CD4-positive, alpha-beta T cell treated with Interleukin-2 at 100 ng/mL for 4 hours (primary cell): ENCODE data around the gene CFHR3.
"Not testable (repeated sequence)": the region's sequence is repeated elsewhere in the genome, so short reads cannot be mapped to it uniquely, and the experiment has no call there.

Experiments
- DNase-seq: peaks from one replicate; pipeline ENCODE4 v3.0.0-alpha.2; 2020; ENCODE audit warnings: low spot score

The CFHR3 gene

DNA sequence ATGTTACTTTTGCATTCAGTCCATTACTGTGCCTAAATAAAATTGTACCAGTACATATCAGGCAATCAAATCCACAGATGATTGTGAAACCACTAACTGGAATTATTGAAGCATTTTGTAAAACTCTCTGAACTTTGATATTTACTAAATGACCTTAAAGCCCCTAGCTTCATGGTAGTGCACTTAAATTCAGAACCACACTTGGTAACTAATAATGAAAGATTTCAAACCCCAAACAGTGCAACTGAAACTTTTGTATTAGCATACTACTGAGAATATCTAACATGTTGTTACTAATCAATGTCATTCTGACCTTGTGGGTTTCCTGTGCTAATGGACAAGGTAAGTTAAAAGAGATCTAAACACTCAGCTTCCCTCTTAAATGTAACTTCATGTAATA lies at the start of gene CFHR3:
TSS of gene CFHR3 (plus strand) at position 238 of the 400 bp plus-strand sequence. CDS start at position 285, 47 bp downstream.
- DNase-seq: no peak

DNA sequence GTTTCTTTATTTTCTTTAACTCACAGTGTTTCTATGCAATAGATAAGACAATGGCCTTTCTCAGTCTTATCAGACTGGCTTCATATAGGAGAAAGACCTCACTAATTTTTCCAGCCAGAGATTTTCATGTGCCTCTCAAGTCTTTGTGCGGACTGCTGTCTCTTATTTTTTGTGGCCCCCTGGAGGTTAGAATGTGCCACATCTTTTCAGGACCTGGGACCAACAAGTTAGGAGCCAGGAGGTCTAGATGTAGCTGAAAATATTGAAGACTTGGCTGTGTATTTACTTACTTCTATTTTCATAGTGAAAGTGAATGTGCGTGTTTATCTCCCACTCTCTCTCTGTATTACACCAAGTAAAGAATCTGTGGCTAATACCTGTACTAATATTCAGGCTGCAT lies 42.1 kb upstream of the CFHR3 start:
- no peak for DNase-seq

DNA sequence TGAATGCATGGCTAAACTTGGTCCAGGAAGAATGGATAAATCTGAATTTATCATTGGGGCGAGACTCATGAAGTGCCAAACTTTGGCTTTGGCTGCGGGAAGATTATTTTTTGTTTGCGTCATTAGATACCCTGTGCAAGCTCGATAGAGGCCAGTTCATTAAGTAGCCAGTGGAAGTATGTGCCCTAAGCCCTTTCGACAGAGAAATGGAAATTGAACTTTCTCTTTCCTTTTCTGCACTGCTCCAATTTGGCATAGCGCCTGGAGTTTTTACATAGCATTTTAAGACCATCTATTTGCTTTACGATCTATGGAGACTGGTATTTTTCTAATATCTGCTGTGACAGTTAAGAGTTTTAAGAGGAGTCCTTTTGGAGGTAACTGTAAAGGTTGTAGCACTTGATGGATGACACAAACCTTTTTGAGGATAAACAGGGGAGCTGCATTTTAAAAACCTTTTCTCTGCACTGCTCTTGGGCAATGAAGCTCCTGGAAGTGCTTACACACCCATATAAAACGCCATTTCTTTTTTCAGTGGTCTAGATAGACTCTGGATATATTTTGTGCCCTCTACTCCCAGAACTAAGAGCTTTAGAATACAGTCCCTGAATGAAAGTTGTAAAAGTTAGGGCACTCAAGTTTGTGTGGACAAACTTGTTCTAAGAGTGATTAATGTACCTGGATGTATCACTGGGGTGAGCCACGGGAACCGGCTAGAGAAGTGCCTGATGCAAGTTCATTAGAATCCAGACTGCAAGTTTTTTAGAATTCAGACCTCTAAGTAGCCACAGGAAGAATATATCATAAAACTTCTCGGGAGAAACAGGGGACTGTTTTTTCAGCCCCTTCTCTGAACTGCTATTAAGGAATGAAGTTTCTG lies 41.3 kb upstream of the CFHR3 start:
- DNase-seq: no peak

DNA sequence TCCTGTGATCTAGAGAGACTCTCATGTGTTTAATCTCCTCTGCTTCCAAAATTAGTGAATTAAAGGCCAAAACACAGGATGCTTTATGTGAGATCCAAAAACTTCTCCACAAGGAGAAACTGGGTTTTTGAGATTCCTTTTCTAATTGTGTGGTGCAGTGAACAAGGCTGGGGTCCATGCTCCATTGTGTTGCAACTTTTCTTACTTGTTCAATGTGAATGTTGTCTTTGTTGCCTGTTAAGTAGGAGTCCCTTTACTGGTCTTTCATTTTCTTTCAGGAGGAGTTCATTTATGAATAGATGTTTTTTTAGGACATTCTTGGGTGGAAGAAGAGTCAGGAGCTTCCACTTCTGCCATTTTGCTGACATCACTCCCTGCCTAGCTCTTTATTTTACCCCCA lies 40.6 kb upstream of the CFHR3 start:
- no peak for DNase-seq

DNA sequence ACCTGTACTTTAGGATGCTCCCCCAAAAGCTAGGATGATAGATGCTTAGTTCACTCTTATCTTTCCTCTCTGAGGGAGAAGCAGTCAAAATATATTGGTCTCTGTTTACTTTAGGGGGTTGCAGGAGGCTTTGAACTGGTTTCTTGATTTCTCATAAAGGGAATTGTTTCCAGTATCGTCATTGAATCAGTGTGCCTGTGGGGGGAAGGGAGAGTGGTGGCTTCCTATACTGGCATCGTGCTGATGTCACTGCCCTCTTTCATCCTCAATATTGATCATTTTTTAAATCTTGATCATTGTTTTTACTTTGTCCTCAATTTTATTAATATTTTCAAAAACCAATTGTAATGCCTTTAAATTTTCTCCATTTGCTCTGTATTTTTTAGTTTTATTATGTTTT lies 40.2 kb upstream of the CFHR3 start:
- no peak for DNase-seq

DNA sequence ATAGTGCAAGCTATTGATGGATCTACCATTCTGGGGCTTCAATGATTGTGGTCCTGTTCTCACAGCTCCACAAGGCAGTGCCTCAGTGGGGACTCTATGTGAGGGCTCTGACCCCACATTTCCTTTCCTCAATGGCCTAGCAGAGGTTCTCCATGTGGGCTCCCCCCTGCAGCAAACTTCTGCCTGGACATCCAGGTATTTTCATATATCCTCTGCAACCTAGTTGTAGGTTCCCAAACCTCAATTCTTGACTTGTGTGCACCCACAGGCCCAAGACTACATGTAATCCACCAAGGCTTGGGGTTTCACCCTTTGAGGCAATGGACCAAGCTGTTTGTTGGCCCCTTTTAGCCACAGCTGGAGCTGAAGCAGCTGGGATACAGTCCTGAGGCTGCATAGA lies 35.9 kb upstream of the CFHR3 start:
- DNase-seq: no peak

DNA sequence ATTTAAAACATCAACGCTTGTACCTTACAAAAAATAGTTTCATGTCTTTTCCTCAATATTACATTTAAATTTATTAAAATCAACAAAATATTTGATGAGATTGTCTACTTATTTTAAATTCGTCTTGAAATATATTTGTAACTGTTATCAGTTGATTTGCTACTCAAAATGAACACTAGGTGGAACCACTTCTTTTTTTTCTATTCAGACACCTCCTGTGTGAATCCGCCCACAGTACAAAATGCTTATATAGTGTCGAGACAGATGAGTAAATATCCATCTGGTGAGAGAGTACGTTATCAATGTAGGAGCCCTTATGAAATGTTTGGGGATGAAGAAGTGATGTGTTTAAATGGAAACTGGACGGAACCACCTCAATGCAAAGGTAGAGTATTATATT lies 31.4 kb upstream of the CFHR3 start:
- not testable (repeated sequence) for DNase-seq

DNA sequence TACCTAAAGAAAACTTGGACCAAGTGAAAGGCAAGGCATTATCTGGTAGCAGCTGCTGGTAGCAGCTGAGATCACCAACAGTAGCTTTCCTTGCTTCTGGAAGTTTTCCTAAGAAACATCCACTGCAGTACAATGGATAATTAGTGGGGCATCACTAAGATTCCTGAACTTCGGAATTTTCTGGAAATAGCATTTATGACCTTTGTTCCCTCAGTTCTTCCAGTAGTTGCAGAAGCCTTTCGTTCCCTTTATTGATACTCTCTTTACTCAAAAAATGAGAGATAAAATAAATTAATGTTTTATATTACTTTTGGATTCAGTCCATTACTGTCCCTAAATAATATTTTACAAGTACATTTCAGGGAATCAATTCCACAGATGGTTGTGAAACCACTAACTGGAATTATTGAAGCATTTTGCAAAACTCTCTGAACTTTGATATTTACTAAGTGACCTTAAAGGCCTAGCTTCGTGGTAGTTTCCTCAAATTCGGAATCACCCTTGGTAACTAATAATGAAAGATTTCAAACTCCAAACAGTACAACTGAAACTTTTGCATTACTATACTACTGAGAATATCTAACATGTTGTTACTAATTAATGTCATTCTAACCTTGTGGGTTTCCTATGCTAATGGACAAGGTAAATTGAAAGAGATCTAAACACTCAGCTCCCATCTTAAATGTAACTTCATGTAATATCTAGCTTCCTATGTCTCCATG lies 9.5 kb upstream of the CFHR3 start:
- DNase-seq: not testable (repeated sequence)

DNA sequence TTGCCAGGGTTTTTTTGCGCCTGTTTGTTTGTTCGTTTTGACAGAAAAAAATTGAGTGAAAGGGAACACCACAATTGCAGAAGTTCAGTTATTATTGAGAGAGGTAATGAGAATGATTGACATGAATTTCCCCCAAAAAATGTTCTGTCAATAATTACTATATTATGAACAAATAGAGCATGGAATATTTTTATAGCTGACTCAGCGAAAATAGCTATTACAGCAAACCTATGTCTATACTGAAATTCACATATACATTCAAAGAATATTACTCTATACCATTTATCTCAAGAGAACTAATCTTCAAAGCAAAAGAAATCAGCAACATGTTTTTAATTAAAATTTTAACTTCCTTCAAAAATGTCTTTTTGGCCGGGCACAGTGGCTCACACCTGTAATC lies 4.8 kb upstream of the CFHR3 start:
- DNase-seq: not testable (repeated sequence)

DNA sequence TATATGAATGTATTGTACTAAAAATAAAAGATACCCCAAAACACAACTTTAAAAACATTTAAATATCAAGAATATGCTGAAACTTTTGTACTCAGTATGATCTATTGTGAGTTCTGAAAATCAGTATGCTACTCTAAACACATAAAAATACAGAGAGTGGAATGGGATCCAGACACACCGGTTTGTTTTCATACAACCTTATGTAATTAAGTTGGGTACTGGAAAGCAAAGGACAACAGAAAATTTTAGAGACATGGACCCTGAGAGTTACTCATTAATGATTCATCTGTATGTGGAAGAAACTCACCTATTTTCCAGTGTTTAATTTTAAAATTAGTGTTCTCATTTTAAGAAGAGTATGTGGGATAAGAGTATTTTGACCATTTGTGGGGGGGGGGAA lies 927 bp upstream of the CFHR3 start:
- DNase-seq: no peak

DNA sequence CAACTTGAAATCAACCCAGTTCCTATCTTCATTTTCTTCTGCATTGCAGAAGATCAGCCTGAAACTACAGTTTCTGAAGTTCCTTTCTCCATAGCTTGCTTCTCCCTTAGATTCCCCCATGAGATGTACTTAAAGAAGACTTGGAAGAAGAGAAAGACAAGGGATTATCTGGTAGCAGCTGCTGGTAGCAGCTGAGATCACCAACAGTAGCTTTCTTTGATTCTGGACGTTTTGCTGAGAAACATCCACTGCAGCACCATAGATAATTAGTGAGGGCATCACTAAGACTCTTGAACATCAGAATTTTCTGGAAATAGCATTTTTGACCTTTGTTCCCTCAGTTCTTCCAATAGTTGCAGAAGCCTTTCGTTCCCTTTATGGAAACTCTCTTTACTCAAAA lies 465 bp upstream of the CFHR3 start:
- no peak for DNase-seq

DNA sequence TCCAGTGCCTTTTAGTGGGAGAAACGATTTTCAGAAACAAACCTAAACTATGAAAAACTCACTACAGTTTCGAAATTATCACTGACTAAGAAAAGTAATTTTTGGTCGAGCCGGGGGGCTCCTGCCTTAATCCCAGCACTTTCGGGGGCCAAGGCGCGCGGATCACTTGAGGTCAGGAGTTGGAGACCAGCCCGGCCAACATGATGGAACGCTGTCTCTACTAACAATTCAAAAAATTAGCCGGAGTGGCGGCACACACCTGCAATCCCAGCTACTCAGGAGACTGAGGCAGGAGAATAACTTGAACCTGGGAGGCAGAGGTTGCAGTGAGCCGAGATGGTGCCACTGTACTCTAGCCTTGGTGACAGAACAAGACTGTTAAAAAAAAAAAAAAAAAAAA lies 3.0 kb downstream of the CFHR3 start:
- DNase-seq: no peak

DNA sequence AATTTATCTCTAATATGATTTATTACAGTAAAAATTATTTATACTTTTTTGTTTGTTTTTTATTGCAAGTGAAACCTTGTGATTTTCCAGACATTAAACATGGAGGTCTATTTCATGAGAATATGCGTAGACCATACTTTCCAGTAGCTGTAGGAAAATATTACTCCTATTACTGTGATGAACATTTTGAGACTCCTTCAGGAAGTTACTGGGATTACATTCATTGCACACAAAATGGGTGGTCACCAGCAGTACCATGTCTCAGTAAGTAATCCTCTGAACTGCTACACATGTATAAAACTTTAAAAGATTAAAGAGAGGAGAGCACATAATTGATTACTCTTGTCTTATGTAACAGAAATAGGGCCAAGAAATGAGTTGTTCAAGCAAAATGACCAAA lies 4.5 kb downstream of the CFHR3 start:
- DNase-seq: no peak

DNA sequence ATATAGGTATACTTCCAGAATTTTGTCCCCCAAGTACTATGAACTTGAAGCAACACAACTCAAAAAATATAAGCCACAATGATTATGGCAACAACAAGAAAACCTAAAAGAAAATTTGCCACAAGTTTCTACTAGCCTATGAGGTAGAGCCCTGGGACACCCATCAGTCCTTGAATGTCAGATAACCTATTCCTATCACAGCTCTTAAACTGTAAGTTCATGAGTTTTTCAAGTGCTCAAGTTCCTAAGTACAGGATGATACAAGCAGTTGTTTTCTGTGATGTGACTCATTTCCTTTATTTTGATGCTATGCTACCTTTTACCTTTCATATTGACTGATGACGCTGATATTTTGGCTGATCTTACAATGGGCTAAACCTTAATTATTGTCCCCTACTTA lies 16.6 kb downstream of the CFHR3 start:
- DNase-seq: not testable (repeated sequence)

DNA sequence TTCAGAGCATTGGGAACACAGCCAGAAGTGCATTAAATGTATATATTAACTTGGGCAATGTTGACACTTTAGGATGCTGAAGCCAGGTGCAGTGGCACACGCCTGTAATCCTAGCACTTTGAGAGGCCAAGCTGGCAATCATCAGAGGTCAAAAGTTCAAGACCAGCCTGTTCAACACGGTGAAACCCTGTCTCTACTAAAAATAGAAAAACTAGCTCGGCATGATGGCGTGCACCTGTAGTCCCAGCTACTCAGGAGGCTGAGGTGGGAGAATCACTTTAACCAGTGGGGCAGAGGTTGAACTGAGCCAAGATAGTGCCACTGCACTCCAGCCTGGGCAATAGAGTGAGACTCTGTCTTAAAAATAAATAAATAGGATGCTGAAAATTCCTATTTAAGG lies 19.5 kb downstream of the CFHR3 start:
- DNase-seq: not testable (repeated sequence)

DNA sequence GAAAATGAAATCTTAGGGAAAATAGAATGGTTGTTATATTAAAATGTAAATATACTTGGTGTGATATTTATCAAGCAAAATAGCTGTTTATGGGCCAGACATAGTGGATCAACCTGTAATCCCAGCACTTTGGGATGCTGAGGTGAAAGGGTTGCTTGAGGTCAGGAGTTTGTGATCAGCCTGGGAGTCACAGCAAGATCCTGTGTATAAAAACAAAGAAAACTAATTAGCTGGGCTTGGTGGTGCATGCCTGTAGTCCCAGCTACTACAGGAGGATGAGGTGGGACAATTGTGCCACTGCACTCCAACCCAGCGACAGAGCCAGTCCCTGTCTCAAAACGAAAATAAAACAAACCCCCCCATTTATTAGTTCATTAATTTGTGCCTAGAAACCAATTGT lies 23.3 kb downstream of the CFHR3 start:
- DNase-seq: no peak

DNA sequence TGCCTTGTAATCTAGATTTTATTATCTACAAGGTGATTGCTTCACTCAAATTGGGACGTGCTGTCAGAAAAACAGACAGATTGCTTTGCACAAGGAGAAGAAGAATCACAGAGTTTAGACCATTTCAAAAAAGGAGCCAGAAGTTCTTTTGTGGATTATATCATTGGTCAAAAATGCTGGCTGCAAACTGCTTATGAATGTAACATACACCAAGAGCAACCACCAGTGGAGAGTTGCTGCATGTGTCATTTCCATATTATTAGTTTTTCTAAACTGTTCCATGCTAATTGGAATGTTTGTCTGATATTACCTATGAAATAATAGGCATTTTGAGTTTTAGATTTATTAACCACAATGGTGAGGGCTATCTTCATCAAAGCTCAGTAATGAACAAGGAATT lies 27.3 kb downstream of the CFHR3 start:
- not testable (repeated sequence) for DNase-seq

DNA sequence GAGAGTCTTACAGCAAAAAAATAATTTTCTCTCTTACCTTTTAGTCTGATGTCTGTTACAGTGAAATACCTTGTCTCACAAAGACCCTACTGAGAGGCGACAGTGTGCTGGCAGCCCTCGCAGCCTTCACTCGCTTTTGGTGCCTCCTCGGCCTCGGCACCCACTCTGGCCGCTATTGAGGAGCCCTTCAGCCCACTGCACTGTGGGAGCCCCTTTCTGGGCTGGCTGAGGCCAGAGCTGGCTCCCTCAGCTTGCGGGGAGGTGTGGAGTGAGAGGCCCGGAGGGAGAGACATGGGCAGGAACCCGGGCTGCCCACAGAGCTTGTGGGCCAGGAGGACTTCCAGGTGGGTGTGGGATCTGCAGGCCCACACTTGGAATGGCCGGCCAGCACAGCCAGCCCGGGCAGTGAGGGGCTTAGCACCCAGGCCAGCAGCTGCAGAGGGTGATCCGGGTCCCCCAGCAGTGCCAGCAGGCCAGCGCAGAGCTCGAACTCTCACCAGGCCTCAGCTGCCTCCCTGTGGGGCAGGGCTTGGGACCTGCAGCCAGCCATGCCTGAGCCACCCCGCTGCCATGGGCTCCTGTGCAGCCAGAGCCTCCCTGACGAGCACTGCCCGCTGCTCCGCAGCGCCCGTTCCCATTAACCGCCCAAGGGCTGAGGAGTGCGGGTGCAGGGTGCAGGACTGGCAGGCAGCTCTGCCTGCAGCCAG lies 34.0 kb downstream of the CFHR3 start:
- no peak for DNase-seq

DNA sequence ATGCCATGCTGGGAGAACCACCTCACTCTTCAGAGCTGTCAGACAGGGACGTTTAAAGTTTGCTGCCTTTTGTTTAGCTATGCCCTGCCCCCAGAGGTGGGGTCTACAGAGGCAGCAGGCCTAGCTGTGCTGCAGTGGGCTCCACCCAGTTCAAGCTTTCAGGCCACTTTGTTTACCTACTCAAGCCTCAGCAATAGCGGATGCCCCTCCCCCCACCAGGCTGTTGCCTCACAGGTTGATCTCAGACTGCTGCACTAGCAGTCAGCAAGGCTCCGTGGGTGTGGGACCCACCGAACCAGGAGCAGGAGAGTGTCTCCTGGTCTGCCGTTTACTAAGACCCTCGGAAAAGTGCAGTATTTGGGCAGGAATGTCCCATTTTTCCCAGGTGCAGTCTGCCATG lies 42.8 kb downstream of the CFHR3 start:
- not testable (repeated sequence) for DNase-seq

DNA sequence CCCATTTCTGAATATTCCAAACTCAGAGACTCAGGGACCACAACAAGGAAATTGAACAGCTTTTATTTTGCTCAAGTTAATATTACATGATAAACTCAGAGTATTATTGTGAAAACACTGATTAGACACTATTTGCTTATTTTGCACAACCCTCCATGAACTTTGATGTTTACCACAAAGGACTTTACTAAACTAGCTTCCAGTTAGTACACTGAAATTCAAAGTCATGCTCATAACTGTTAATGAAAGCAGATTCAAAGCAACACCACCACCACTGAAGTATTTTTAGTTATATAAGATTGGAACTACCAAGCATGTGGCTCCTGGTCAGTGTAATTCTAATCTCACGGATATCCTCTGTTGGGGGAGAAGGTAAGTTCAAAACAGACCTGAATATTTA lies 44.9 kb downstream of the CFHR3 start, which contains the start of gene CFHR1:
TSS of gene CFHR1 (plus strand) at position 201 of the 400 bp plus-strand sequence. CDS start at position 315, 114 bp downstream.
- DNase-seq: not testable (repeated sequence)

DNA sequence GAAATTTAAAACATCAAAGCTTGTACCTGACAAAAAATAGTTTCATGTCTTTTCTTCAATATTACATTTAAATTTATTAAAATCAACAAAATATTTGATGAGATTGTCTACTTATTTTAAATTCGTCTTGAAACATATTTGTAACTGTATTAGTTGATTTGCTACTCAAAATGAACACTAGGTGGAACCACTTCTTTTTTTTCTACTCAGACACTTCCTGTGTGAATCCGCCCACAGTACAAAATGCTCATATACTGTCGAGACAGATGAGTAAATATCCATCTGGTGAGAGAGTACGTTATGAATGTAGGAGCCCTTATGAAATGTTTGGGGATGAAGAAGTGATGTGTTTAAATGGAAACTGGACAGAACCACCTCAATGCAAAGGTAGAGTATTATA lies 53.2 kb downstream of the CFHR3 start:
- DNase-seq: not testable (repeated sequence)
